Measurements from ENCODE around the gene ANKRD52.

The ANKRD52 gene

DNA sequence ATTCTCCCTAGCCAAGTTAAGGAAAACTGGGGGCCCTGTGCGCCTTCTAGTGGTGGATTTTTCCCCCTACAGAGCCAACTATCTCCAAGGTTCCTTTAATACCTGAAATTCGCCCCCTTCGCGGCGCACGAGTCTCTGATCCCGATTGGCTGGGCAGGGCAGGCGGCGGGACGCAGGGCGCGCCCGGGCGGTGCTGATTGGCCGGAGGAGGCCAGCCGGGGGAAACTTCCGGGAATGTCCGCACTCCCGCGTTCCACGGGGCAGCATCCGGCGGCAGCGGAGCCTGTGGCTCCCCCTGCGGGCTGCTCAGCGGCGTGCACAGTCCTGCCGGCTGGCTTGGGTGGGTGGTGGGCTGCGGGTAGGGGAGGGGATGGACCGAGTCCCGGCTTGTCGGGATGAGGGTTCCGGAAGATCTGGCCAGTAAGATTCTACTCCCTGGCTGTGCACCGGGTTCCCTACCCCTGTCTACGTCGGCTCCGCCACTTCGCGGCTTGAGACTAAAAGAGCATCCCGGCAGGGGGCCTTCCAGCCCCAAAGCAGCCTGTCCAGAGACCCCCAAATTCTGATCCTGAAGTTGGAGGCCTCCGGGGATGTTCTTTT lies 34.0 kb downstream of the ANKRD52 start, which contains the start of gene NABP2:
NABP2 (plus strand) TSS at position 241 of the 600 bp plus-strand sequence. CDS start 515 bp downstream, outside the sequence.
- TF ChIP-seq, protein P1, sequence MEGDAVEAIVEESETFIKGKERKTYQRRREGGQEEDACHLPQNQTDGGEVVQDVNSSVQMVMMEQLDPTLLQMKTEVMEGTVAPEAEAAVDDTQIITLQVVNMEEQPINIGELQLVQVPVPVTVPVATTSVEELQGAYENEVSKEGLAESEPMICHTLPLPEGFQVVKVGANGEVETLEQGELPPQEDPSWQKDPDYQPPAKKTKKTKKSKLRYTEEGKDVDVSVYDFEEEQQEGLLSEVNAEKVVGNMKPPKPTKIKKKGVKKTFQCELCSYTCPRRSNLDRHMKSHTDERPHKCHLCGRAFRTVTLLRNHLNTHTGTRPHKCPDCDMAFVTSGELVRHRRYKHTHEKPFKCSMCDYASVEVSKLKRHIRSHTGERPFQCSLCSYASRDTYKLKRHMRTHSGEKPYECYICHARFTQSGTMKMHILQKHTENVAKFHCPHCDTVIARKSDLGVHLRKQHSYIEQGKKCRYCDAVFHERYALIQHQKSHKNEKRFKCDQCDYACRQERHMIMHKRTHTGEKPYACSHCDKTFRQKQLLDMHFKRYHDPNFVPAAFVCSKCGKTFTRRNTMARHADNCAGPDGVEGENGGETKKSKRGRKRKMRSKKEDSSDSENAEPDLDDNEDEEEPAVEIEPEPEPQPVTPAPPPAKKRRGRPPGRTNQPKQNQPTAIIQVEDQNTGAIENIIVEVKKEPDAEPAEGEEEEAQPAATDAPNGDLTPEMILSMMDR (IDR thresholded peaks at IDR 0.05; ENCODE audit: low read depth, low read length, missing control alignments): peak; percentile 66
- DNase-seq (ENCODE audit: low read depth): peak; percentile 88
- peak within 1 kb of the TSS; percentile 60 for H3K4me3 ChIP-seq (ENCODE audit: low read depth, low read length)

DNA sequence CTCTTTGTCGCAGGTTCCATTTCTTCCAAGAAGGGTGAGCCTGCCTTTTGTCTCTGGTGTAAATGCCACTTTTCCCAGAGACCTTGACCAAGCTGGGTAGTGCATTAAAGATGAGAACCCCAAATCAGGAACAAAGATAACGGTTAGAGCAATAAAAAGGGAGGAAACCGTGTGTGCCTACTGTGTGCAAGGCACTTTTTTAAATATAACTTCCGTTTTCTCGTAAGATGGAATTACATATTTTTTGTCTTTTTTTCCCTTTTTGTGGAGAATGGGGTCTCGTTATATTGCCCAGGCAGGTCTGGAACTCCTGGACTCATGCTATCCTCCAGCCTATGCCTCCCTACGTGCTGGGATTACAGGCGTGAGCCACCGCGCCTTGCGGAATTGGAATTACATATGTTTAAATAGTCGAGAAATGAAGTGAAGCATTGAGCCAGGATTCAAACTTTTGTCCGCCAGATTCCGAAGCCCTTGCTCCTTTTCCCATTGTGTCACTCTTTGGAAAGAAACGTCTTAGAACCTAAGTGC lies 34.5 kb downstream of the ANKRD52 start:
- no peak for DNase-seq (ENCODE audit: low read depth)
- peak overlapping the region; percentile 60 for H3K4me3 ChIP-seq (ENCODE audit: low read depth, low read length)
- TF ChIP-seq, protein P1 (IDR thresholded peaks at IDR 0.05; ENCODE audit: low read depth, low read length, missing control alignments): no peak

DNA sequence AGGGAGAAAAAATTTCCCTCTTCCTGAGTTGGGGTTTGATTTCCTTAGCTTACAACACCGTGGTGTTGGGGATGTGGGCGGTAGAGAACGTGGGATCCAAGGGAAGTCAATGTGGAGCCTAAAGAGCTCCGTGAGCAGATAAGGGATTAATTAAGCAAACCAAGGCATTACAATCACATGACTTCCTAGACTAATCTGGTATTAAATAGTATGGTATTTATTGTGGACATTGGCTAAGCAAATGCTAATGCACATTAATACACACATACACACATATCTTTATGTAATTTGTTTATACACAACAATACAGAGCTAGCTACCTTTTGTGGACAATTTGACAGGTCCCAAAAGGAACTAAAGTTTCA lies 35.7 kb downstream of the ANKRD52 start:
- H3K4me3 ChIP-seq (ENCODE audit: low read depth, low read length): peak overlapping the region; percentile 95
- TF ChIP-seq, protein P1 (IDR thresholded peaks at IDR 0.05; ENCODE audit: low read depth, low read length, missing control alignments): no peak
- no peak for DNase-seq (ENCODE audit: low read depth)

DNA sequence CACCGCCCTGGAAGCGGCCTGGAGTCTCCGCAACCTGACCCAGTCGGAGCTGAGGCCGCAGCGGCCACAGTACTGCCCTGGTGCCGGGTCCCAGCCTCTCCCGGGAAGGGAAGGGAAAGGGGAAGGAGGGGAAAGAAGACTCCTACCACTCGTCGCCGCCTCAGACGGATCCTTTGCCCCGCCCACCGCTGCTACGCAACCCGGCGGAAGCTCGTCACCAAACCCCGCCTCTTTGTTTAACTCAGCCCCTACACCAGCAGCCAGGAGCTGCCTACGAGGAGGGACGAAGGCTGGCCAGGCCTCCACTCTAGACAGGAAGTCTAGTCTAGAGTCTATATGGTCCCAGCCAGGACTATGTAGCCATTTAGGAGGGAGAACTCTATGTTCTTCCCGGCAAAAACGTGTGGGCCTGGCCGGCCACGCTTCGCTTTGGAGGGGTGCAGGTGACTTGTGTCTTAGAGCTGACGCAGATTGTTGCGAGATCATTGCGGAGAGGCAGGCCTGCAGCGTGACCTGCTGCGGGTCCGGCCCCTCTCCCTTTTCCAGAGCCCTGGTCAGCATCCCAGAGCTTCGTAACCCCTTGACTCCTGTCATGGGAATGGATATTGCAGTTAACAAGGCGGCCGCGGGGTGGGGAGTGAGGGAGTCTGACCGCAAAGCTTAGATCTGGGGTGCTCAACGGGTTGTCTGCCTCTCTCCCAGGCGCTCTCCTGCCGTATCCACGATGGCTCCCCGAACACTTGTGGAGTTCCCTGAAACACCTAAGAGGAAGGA lies 36.2 kb downstream of the ANKRD52 start, which contains the start of gene RNF41:
RNF41 (minus strand) TSS at position 166 of the 774 bp plus-strand sequence. CDS start 7,875 bp downstream, outside the sequence.
- peak within 1 kb of the TSS; percentile 95 for H3K4me3 ChIP-seq (ENCODE audit: low read depth, low read length)
- TF ChIP-seq, protein P1 (IDR thresholded peaks at IDR 0.05; ENCODE audit: low read depth, low read length, missing control alignments): peak; percentile 11
- peak; percentile 87 for DNase-seq (ENCODE audit: low read depth)

DNA sequence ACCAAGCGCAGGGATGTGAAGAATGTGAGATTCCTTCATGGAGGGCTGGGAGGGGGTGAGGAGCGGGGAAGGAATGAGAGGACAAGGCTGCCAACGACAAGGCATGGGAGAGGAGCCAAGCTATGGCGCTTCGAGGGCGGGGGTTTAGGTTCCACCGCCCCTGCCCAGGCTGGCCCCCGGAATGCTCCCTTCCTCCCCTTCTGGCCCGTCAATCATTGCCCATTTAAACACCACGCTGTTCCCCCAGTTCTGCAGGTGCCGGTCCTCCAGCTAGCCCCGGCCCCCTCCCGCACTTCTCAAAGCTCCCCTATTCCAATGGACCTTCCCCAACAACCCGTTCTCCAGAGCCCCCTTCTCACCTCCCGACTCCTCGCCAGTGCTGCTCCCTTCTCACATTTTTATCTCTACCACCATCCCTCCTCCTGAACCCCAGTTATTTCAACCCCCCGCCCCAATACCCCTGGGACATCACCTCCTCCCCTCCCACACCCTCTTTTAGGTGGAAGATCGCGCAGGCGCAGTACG lies 36.9 kb downstream of the ANKRD52 start:
- DNase-seq (ENCODE audit: low read depth): no peak
- peak overlapping the region; percentile 95 for H3K4me3 ChIP-seq (ENCODE audit: low read depth, low read length)
- TF ChIP-seq, protein P1 (IDR thresholded peaks at IDR 0.05; ENCODE audit: low read depth, low read length, missing control alignments): no peak

DNA sequence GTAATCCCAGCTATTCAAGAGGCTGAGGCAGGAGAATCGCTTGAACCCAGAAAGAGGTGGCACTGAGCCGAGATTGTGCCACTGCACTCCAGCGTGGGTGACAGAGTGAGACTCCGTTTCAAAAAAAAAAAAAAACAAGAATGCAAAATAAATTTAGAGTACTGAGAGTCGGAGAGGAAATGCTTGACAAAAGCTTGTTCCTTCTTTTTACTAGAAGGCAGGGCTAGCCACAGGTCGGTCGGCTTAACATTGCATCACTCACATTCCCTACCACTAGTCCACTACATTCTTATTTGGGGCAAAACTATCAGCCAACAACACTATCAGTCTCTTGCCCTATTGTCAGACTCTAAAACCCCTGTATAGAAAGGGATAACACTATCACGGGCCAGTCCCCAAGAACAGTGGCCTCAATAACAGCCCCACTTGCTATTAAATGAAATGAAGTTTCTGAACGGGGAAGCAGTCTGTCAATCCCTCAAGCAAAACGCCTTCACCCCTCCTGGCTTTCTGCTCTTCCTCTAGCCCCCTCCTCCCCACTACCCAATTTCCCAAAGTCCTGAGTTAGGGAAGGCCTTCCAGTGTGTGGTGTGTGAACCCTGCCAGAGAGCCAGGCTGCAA lies 37.5 kb downstream of the ANKRD52 start:
- DNase-seq (ENCODE audit: low read depth): peak; percentile 27
- TF ChIP-seq, protein P1 (IDR thresholded peaks at IDR 0.05; ENCODE audit: low read depth, low read length, missing control alignments): no peak
- peak overlapping the region; percentile 95 for H3K4me3 ChIP-seq (ENCODE audit: low read depth, low read length)

Measured in GM12864 (cell line).